Pancreas (tissue), 10 donors: ENCODE results near the gene CACNA1H. TPM values are rescaled to one million over a fixed set of nuclear protein-coding genes. Genes with fewer than 3 reads are reported as not detected.
"Not testable (repeated sequence)": the region's sequence is repeated elsewhere in the genome, so short reads cannot be mapped to it uniquely, and the experiment has no call there.

Experiments used
- ATAC-seq, 4 donors: fragments of 200-7000 bp; cut with Tn5 transposase; one replicate each; pipeline versions ENCODE4 v1.8.0 to v1.9.1; 2020; ENCODE audit warnings: mild to moderate bottlenecking in 4 of 4, moderate library complexity in 4 of 4
- DNase-seq, 6 donors: peaks; one replicate each; pipeline ENCODE4 v3.0.0-alpha.2; 2020
- FAIRE-seq: peaks from 2 replicates; lab custom pipeline; 2012; peaks lifted over from hg19 to GRCh38; lab: Jason Lieb, UNC
- H3K27ac ChIP-seq, 4 donors: fragments of 200-600 bp; sonication (generic); 1 replicate in 3 of 4; 2 replicates in 1 of 4; pipeline versions ENCODE4 v1.5.0 to v1.8.0; 2020
- H3K27me3 ChIP-seq, 4 donors: fragments of 200-600 bp; one replicate each; pipeline ENCODE4 v1.8.0; 2021
- H3K36me3 ChIP-seq, 3 donors: fragments of 200-600 bp; sonication (generic) in 1 of 3; one replicate each; pipeline versions ENCODE4 v1.5.0 to v1.8.0; 2020 to 2021
- H3K4me1 ChIP-seq, 3 donors: fragments of 200-600 bp; one replicate each; pipeline ENCODE4 v1.8.0; 2021
- H3K4me3 ChIP-seq, 4 donors: fragments of 200-600 bp; sonication (generic) in 2 of 4; one replicate each; pipeline versions ENCODE4 v1.5.0 to v1.8.0; 2020 to 2021
- H3K9me3 ChIP-seq, 4 donors: fragments of 200-600 bp; one replicate each; pipeline ENCODE4 v1.8.0; 2021
- WGBS, 2 donors: extraction: QIAGEN DNeasy Blood & Tissue Kit; methylation state at CpG; one replicate each; pipeline ENCODE4 v1.1.7; 2013; 5-methylcytosine and 5-hydroxymethylcytosine counted together
- intact Hi-C, 3 donors: fragments of 100-400 bp; cut with DNase I; formaldehyde crosslinking; loops; one replicate each; pipeline versions ENCODE4 v1.11.1 to v1.14.2; 2022
- polyA plus RNA-seq, 2 donors: library from polyadenylated mRNA; stranded (reverse); fragments of 200-250 nt; gene quantifications; one replicate each; pipeline ENCODE4 v1.2.3, GENCODE V29; 2013
- total RNA-seq, 6 donors: library from RNA; stranded (reverse); fragmentation: NEBNext Ultra II Directional in 4 of 6; extraction: Animal tissue kit (Norgen Biotek cat#: 25700) in 4 of 6; gene quantifications; one replicate each; pipeline versions ENCODE4 v1.2.1 to v1.2.4, GENCODE V29; 2021 to 2023
- TF ChIP-seq, protein P1 (sequence below), 4 donors: fragments of 200-600 bp; sonication (generic) in 3 of 4; IDR thresholded peaks; one replicate each; pipeline versions ENCODE4 v1.5.0 to v1.8.0; 2021; ENCODE audit warnings: antibody characterized with exemption in 4 of 4
- donor health status: healthy with polysubstance abuse.
- donor health status: DM: no; HTN: no; CAD: no; lungs with moderate emphysema.
- donor health status: DM: no; HTN: no; CAD: no.
- donor health status: control.
- donor health status: control.
- donor health status: Bipolar disorder and iron deficiency.
- donor health status: DM: yes; HTN: yes; CAD: no.
- donor health status: DM: no; HTN: no; CAD: no.
- donor health status: DM: no; HTN: no; CAD: no.
- donor health status: DM: yes; HTN: yes; CAD: no.

CACNA1H gene
- total and polyA plus RNA-seq, 8 donors: 2.5 to 20.5 (median 4.9) TPM

DNA sequence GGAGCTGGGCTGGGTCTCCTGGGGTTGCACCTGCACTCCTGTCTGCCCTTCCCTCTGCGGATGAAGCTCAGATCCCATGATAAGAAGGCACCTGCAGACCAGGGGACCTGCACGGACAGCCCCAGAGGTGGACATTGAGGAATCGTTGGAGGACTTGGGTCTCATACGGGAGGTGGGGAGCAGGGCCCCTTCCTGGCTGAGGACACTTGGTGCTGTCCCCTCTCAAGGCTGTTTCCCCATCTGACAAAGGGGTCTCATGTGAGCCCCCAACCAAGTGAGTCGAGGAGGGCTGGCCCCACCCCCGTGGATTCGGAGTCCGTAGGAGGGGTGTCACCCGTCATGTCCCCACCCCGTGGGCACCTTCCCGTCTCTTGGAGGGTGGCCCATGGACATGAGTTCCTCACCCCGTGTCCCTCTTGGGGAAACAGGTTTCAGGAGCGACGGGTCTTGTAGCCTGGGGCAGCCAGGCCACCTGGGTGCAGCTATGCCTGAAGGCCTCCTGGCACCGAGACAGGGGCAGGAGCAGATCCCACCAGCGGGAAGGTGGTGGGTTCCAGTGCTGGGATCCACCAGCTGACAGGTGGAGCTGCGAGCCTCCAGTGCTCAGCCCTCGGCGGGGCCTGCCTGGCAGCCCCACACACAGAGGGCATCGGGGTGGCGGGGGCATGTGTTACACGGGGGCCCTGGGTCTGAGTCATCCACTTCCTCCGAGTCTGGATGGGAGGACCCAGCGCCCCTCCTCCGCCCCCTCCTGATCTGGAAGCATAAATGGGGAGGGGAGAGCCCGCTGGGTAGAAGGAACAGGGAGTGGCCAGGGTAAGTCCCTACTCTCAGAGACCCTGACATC lies 102.6 kb downstream of the CACNA1H start, which contains the start of gene TPSD1:
TPSD1 (plus strand) TSS at position 794 of the 847 bp plus-strand sequence. CDS start 212 bp downstream, outside the sequence.
- intact Hi-C loops, H3K4me1 ChIP-seq, H3K4me3 ChIP-seq, H3K27ac ChIP-seq, DNase-seq, H3K27me3 ChIP-seq, FAIRE-seq, H3K36me3 ChIP-seq, H3K9me3 ChIP-seq: not testable (repeated sequence)
- WGBS, 2 donors: 50 to 65% methylated on average over 21 to 26 of the region's 26 CpGs
- peak in 1 of 4 donors; percentile 8 for ATAC-seq

DNA sequence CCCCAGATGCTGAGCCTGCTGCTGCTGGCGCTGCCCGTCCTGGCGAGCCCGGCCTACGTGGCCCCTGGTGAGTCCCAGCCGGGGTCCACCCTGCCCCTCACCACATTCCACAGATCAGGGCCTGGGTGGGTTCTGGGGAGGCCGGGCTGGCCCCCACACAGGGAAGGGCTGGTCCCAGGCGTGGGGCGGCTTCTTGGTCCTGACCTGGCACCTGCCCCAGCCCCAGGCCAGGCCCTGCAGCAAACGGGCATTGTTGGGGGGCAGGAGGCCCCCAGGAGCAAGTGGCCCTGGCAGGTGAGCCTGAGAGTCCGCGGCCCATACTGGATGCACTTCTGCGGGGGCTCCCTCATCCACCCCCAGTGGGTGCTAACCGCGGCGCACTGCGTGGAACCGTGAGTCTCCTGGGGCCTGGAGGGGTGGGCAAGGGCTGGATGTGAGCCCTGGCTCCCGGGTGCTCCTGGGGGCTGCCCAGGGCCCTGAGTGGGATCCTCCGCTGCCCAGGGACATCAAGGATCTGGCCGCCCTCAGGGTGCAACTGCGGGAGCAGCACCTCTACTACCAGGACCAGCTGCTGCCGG lies 103.5 kb downstream of the CACNA1H start:
- intact Hi-C loops, H3K4me1 ChIP-seq, H3K36me3 ChIP-seq, H3K4me3 ChIP-seq, H3K27me3 ChIP-seq, FAIRE-seq, H3K9me3 ChIP-seq, H3K27ac ChIP-seq, ATAC-seq: not testable (repeated sequence)
- 70 to 72% methylated on average over 18 to 23 of the region's 23 CpGs for WGBS, 2 donors
- DNase-seq: peak in 2 of 6 donors; percentile 25 to 63

DNA sequence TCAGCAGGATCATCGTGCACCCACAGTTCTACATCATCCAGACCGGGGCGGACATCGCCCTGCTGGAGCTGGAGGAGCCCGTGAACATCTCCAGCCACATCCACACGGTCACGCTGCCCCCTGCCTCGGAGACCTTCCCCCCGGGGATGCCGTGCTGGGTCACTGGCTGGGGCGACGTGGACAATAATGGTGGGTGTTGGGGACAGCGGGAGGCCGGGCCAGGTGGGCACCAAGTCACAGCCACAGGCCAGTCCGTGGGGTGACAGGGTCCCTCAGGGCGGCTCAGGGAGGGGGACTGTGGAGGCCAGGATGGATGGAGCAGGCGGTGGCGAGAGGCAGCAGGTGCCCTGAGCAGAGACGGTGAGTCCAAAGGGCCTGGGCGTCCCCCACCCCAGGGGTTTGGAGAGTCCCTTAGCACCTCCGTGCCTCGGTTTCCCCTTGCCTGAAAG lies 104.0 kb downstream of the CACNA1H start:
- Histone ChIP-seq H3K4me1 (no peaks in the 10 kb centered on the region), H3K27ac (no peak overlapping the region), H3K4me3 (no peak overlapping the region), H3K36me3 (no peaks in the 10 kb centered on the region), H3K27me3 (no peaks in the 10 kb centered on the region), H3K9me3 (no peaks in the 10 kb centered on the region)
- TF ChIP-seq, protein P1, sequence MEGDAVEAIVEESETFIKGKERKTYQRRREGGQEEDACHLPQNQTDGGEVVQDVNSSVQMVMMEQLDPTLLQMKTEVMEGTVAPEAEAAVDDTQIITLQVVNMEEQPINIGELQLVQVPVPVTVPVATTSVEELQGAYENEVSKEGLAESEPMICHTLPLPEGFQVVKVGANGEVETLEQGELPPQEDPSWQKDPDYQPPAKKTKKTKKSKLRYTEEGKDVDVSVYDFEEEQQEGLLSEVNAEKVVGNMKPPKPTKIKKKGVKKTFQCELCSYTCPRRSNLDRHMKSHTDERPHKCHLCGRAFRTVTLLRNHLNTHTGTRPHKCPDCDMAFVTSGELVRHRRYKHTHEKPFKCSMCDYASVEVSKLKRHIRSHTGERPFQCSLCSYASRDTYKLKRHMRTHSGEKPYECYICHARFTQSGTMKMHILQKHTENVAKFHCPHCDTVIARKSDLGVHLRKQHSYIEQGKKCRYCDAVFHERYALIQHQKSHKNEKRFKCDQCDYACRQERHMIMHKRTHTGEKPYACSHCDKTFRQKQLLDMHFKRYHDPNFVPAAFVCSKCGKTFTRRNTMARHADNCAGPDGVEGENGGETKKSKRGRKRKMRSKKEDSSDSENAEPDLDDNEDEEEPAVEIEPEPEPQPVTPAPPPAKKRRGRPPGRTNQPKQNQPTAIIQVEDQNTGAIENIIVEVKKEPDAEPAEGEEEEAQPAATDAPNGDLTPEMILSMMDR (IDR thresholded peaks at IDR 0.05): no peak
- no peak for ATAC-seq
- FAIRE-seq: no peak
- intact Hi-C loops: no loop called here
- WGBS, 2 donors: 57 to 70% methylated on average over 22 of the region's 22 CpGs
- DNase-seq: peak in 2 of 6 donors; percentile 24 to 73

DNA sequence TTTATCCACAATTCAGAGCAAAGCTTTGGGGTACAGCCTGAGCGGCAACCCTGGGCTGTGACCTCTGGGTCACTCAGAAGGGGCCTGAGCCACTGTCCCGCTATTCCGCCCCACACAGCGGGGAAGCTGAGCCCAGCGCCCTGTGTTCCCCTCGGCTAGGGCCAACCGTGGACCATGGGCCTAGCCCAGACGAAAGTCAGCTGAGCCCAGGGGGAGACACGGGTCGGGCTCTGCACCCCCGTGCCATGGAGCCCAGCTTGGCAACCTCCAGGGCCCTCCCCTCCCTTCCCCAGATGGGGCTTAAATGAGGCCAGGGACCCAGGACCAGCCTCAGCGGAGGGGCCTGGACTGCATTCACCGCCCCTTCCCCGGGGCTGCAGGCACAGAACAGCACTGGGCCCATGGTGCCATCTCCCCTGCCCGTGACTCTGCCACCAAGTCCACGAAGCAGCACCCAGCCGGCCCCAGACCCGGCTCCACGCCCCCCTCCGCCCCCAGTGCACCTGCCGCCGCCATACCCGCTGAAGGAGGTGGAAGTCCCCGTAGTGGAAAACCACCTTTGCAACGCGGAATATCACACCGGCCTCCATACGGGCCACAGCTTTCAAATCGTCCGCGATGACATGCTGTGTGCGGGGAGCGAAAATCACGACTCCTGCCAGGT lies 104.8 kb downstream of the CACNA1H start:
- no peaks in the 10 kb centered on the region for H3K4me1 ChIP-seq
- intact Hi-C loops: no loop called here
- H3K4me3 ChIP-seq: no peak overlapping the region
- H3K36me3 ChIP-seq: no peaks in the 10 kb centered on the region
- H3K27me3 ChIP-seq: no peaks in the 10 kb centered on the region
- FAIRE-seq: no peak
- TF ChIP-seq, protein P1 (IDR thresholded peaks at IDR 0.05): no peak
- no peaks in the 10 kb centered on the region for H3K9me3 ChIP-seq
- peak in 1 of 6 donors; percentile 63 for DNase-seq
- WGBS, 2 donors: 71 to 74% methylated on average over 34 of the region's 34 CpGs
- no peak for ATAC-seq
- H3K27ac ChIP-seq: no peak overlapping the region

DNA sequence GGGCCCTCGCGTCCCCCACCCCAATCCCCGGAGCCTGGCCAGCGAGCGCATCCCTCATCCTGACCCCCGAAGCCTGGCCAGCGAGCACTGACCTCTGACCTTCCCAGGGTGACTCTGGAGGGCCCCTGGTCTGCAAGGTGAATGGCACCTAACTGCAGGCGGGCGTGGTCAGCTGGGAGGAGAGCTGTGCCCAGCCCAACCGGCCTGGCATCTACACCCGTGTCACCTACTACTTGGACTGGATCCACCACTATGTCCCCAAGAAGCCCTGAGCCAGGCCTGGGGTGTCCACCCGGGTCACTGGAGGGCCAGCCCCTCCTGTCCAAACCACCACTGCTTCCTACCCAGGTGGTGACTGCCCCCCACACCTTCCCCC lies 105.3 kb downstream of the CACNA1H start:
- intact Hi-C loops: no loop called here
- no peaks in the 10 kb centered on the region for H3K4me1 ChIP-seq
- H3K4me3 ChIP-seq: no peak overlapping the region
- FAIRE-seq (no peak), DNase-seq (peak in 1 of 6 donors; percentile 78), ATAC-seq (peak in 1 of 4 donors; percentile 13)
- H3K27ac ChIP-seq: no peak overlapping the region
- TF ChIP-seq, protein P1 (IDR thresholded peaks at IDR 0.05): no peak
- H3K27me3 ChIP-seq: peaks cover 0 to 5% (median 0%) of the 10 kb centered on the region in 4 donors
- WGBS, 2 donors: 41 to 53% methylated on average over 12 of the region's 12 CpGs
- H3K36me3 ChIP-seq: no peaks in the 10 kb centered on the region
- no peaks in the 10 kb centered on the region for H3K9me3 ChIP-seq
